GM19035 (cell line): ENCODE data around the gene F11R.
"Not testable (repeated sequence)": the region's sequence is repeated elsewhere in the genome, so short reads cannot be mapped to it uniquely, and the experiment has no call there.

ENCODE experiments used
- ATAC-seq: cut with Tn5 transposase; IDR thresholded peaks from one replicate; pipeline ENCODE4 v1.9.1; 2021; ENCODE audit not compliant: unreplicated experiment

The F11R gene

DNA sequence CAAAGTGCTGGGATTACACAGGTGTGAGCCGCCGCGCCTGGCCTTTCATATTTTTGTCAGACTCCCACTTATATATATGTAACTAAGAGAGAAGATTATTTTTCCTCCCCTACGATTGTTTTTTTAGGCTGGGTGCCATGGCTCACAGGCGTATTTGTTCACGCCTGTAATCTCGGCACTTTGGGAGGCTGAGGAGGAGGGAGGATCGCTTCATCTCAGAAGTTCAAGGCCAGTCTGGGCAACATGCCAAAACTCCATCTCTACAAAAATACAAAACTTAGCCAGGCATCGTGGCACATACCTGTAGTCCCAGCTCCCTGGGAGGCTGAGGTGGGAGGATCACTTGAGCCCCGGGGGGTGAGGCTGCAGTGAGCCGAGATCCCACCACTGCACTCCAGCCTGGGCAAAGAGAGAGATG, 42.4 kb downstream of the F11R start:
- no peak for ATAC-seq

DNA sequence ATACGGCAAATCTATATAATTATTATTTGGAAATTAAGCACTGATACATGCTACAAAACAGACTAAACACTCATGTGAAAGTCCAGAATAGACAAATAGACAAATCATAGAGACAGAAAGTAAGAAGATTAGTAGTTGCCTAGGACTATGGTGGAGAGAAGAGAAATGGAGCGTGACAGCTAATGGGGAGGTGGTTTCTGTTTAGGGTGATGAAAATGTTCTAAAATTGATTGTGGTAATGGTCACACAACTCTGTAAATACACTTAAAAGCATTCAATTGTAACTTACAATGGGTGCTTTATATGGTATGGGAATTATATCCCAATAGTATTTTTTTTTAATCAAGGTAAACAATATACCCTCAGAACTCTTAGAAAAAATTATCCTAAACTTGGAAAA, 45.9 kb downstream of the F11R start:
- ATAC-seq = no peak

DNA sequence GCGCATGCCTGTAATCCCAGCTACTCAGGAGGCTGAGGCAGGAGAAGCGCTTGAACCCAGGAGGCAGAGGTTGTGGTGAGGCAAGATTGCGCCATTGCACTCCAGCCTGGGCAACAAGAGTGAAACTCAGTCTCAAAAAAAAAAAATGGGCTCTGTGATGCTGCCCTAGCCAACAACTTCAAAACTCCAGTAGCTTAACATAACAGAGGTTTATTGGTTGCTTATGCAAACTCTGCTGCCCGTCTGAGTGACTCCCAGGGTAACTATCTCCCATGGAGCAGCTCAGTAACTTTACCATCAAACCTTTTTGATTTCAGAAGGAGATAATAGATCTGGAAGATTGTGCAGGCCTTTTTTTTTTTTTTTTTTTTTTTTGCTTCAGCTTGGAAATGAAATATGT, 47.5 kb downstream of the F11R start:
- no peak for ATAC-seq

DNA sequence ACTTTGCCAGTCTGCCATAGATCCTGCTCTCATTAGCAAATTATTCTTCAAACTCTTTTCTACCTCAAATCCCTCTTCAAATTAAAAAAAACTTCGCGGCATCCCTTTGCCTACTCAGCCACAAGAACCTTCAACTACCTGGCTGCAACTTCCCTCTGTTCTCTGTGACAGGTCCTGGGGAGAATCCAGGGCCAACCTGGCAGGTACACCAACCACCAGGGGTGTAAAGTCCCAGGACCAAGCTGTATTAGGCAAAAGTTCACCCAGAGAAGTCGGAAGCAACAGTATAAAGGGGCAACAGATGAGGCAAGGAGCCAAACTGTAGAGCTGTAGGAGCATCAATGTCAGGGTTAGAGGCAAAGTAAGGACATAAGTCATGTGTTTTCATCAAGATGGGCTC, 48.0 kb downstream of the F11R start:
- ATAC-seq = no peak

DNA sequence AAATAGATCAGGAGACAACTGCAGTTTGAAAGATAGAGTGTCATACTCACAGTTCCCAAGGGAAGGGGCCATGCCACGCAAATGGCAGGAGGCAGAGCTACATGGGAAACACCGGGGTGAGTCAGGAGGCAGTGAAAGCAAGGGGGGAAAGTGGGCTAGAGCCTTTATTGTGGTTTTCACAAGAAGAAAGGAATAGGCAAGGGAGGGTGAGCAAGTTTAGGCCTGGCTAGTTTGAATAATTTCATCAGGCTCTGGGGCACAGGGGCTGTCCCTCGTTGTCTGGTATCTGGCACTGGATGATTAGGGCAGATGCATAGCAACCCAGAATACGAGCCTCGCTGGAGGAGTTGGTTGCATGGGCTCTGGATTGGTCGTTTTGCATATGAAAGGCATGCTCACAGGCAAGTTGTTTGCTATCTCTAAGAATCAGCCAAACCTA, 49.3 kb downstream of the F11R start:
- ATAC-seq = no peak

DNA sequence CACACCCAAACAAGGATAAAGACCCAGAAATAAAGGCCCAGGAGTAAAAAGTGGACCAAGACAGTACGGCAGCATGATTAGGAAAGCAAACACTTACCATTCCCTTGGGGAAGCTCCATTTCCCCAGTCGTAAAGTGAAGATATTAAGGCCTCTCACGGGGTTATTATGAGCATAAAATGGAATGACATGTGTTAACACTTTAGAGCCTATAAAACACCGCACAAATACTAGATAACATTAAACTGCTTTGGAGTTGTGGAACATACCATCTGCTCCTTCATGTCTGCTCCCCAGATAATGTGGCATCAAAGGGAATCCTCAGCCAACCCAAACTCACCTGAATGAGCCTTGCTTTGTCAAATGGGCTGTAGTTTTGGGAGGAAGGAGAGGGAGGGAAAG, 57.4 kb downstream of the F11R start:
- ATAC-seq = no peak

DNA sequence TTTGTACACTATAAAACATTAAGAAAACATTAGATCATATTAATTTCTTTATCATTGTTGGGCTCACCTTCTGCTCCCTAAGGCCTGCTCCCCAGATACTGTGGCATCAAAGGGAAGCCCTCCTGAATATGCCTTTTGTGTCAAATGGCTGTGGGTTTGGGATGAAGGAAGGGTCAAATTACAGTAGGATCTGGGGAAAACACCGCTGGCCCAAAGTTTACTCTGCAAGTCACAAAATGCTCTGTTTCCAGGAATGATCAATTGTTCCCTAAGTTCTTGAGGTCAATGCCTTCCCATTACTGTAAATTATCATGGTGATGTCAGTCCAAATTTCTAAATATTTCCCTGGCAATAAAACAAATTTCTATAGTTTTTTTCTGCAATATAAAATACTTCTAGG, 59.5 kb downstream of the F11R start:
- ATAC-seq = no peak

DNA sequence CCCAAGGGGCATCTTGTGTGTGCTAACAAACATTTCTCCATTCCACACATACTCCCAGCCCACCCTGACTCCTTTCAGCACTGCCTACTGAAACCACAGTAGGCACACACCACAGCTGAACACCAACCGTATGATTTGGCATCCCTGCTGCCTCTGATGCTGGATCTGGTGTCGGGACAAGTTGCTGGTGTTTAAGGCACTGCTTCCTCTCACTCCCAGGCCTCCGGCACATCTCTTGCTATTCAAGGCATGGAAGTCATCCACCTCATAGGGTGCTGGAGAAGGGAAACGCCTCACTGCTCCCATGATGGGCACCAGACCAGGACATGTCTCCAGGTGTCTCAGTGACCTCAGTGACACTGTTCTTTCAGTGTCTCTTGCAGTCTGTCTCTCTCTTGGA, 64.0 kb downstream of the F11R start:
- ATAC-seq = no peak

DNA sequence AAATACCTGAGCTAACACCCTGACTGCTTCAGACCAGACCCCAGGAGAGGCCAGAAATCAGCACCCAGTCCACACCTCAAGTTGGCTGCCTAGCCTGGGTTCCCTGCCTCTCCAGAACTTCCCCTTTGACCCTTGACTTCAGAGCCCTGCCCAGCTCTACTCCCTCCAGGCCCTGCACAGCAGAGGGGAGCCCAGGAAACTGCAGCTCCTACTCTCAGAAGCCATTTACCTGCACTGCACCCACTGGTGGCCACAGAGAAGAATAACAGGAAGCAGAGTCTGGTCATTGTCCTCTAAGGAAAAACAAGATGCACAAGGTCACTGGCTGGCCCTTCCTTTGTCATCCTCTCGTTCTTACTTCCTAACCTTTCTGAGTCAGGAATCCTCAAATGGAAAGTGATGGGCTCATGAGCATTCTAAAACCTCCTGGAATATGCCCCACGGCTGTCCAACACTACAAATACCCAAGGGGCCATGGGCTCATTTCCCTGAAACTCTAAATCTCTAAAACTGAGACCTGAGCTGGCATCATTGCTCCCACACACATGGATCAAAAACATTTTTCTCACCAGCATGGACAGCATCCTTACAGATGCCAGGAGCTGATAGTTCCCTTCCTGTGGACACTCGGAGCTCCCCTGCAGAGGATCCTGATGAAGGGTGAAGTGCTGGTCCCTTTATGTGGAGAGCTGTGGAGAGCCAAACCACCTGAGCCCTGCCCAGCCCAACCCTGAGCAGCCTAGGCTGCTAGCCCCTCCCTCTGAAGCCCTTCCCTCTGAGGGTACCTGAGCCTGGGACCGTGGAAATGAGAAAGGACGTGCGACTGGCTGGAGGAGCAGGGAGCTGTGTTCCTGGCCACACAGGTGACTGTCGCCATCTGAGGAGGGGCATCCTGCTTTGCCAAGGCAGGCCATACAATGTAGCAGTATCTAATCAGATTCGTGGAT, 66.5 kb downstream of the F11R start, which contains the start of gene ITLN2:
Gene ITLN2 (minus strand): TSS at position 652 of the 947 bp plus-strand sequence. CDS start 68 bp downstream, at position 584.
- ATAC-seq = peak; percentile 56

DNA sequence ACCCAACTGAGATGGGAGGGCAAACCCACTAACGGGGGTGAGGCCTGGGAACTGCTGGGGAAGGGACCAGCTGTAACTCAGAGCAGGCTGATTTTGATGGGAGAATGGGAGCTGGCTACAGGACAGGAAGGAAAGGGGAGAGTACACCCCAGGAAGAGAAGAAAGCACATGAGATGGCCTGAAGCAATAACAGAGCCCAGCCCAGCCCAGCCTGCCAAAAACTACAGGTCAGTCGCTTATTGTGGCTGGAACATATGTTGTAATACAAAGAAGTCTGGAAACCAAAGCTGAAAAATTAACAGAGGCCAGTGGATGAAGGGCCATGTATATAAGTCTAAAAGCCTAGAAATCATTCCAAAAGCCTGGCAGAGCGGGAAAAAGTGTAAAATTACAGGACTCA, 67.9 kb downstream of the F11R start:
- no peak for ATAC-seq

DNA sequence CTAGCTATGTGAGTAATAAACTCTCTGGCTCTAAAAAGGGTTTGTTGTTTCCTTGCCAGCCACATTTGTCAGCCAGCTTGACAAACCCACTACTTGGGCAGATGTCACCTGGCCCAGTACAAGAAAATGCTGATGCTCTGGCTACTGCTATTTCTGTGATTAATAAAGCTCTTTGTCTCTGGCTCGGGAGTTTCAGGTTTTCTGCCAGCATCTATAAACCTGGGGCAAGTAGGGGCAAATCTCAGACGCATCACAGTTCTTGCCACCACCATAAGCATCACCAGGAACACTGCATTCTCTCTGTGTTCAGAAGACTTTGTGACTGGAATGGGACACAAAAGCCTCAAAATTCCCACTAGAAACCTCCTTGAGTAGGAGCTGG, 68.8 kb downstream of the F11R start:
- no peak for ATAC-seq

DNA sequence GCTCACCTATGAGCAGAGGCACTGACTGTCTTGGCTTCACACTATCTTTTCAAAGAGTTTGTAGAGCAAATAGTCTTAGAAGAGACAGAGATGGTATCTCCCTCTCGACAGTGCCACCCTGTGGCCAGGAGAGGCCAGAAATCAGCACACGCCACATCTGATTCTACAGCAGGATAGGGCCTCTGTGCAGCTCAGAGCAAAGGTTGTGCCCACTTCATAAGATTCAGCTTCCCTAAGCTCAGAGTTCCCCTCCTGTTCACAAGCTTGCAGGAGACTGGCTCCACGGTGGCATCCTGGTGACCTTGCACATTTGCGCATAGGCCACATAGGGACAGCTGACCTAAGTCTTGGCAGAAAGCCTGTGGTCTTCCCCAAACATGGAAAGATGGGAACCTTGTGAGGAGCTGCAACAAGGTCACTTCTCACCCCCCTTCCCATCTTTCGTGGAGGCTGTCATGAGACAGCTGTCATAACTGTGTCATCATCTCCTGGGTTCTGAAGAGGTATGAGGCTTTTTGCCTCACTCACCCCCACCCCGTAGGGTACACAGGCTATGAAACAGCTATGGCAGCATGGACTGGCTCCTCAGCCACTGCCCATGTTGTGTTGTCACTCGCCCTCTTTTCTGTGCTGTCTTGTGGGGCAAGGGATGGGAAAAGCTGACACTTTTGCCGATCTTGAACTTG, 69.4 kb downstream of the F11R start:
- no peak for ATAC-seq

DNA sequence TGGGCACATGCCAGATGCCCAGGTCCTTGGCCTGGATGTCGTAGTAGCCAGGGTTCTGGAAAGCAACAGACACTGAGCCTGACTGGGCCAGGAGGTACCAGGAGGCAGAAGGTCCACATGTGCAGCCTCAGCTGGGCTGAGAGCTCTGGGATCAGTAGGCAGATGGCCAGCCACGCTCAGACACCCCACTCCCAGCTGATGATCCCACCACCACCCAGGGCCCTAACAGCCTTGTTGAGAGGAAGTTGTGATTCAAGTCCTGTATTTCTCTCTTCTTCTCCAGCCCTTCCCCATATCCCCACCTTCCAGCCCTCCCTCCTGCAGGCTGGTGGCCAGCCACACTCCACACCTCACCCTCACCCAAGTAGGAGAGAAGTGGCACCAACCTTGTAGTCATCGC, 70.3 kb downstream of the F11R start:
- no peak for ATAC-seq

DNA sequence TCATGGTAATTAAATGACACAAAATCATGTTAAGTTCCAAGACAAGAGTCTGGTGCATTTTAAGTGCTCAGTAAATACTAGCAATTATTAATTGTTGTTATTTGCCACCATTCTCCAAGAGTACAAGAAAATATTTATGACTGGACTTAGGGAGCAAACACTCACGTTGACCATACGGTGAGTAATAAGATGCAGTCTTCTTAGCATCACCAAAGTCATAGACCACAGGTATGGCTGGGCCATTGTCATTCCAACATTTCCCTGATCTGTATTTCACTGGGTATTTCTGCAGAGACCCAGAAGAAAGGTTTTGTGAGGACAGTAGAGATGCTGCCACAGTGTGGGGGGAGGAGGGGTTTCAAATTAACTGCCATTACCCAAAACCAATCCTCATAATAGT, 71.1 kb downstream of the F11R start:
- no peak for ATAC-seq

DNA sequence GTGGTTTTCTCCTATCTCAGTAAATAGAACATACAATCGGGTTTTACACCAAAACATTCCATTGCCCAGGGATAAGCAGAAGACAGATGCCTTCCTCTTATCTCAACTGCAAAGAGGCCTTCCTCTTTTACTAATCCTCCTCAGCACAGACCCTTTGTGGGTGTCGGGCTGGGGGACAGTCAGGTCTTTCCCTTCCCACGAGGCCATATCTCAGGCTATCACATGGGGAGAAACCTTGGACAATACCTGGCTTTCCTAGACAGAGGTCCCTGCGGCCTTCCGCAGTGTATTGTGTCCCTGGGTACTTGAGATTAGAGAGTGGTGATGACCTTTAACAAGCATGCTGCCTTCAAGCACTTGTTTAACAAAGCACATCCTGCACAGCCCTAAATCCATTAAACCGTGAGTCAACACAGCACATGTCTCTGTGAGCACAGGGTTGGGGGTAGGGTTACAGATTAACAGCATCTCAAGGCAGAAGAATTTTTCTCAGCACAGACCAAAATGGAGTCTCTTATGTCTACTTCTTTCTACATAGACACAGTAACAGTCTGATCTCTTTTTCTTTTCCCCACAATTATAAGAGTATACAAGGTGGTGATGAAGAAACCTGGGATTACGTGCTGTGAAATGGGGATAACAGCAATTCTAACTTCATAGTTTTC, 71.6 kb downstream of the F11R start:
- not testable (repeated sequence) for ATAC-seq

DNA sequence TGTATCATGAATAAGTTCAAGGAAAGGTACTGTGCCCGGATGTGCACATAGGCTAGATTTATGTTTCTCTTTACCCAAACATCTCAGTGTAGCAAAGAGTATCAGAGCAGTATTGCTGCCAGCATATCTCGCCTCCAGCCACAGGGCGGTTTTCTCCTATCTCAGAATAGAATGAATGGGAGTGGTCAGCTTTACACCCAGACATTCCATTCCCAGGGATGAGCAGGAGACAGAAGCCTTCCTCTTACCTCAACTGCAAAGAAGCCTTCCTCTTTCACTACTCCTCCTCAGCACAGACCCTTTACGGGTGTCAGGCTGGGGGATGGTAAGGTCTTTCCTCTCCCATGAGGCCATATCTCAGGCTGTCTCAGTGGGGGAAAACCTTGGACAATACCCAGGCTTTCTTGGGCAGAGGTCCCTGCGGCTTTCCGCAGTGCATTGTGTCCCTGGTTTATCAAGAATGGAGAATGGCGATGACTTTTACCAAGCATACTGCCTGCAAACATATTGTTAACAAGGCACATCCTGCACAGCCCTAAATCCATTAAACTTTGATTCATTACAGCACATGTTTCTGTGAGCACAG, 73.7 kb downstream of the F11R start:
- ATAC-seq = not testable (repeated sequence)

DNA sequence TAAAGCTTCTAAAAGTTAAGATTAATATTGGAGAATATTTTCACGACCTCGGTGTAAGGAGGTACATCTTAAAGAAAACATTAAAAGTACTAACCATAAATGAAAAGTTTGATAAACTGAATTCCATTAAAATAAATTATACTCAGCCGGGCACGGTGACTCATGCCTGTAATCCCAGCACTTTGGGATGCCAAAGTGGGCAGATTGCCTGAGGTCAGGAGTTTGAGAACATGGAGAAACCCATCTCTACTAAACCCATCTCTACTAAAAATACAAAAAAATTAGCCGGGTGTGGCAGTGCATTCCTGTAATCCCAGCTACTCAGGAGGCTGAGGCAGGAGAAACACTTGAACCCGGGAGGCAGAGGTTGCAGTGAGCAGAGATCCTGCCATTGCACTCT, 75.1 kb downstream of the F11R start:
- not testable (repeated sequence) for ATAC-seq
